Activated naive CD4-positive, alpha-beta T cell treated with anti-CD3 and anti-CD28 coated beads, Interleukin-2, amount 50 U/mL, for 16 hours (primary cell): ENCODE measurements around the gene MAGI2.

ENCODE experiments used
- DNase-seq: peaks from one replicate; pipeline ENCODE4 v3.0.0-alpha.2; 2020

Gene MAGI2

DNA sequence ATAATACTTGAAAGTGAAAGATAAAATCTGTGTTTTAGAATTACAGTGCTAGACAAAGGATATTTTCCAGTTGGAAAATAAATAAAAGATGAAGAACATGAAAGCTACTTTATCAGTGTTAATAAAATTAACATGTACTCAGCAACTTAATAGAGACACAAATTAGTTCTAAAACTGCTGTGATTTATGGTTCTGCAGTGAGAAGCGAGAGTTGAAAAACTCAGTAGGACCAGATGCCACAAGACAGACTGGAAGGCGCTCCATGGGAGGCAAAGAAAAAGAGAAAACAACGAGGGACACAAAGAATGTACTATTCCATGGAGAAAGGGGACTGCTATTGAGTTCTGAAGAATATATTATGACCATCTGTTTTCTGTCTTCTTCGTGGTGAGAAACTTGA, 1064.4 kb downstream of the MAGI2 start:
- no peak for DNase-seq

DNA sequence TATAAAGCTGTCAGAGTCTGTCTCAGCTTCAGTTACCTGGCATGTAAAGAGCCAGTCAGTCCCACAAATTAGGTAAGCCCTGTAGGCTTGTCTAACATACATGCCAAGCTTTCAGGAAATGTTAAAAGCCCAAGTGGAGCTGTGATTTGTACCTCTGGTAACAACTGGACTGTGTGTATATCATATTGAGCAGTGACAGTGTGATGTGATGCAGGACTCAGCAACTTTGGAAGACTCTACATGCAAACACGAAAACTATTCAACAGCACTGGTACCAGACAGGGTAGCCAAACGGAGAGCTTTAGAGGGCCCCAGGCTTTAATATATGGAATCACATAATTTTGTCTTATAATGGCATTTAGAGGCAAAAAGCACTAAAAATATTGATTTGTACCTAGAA, 1066.9 kb downstream of the MAGI2 start:
- DNase-seq, result no peak

DNA sequence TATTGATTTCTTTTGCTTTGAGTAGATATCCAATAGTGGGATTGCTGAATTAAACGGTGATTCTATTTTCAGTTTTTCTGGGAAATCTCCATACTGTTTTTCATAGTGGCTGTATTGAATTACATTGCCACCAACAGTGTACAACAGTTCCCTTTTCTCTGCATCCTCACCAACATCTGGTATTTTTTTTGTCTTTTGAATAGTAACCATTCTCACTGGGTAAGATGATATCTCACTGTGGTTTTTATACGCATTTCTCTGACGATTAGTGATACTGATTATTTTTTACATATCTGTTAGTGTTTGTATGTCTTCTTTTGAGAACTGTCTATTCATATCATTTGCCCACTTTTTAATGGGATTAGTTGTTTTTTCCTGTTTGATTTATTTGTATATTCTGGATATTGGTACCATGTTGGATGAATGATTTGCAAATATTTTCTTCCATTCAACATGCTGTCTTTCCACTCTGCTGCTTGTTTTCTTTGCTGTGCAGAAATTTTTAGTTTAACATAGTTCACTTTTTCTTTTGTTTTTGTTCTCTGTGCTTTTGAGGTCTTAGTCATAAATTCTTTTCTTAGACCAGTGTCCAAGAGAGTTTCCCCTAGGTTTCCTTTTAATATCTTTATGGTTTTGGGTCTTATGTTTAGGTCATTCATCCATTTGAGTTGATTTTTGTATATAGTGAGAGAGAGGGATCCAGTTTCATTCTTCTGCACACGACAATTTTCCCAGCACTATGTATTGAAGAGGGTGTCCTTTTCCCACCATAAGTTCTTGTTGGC, 1070.2 kb downstream of the MAGI2 start:
- DNase-seq, result no peak

DNA sequence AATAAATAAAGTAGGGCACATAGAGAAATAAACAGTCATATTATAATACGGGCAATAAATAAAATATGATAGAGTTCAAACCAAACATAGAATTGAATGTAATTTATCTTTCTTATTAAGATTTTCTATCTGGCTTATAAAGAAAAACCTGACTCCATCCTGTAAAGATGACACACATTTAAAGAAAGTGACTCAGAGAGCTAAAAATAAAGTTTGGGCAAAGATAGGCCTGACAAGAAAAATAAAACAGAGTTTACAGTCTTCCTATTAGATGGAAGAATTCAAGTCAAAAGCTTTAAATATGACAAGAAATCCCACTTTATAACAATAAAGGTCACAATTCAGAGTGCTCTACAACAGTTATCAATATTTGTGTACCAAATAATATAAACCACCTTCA, 1074.3 kb downstream of the MAGI2 start:
- DNase-seq, result no peak

DNA sequence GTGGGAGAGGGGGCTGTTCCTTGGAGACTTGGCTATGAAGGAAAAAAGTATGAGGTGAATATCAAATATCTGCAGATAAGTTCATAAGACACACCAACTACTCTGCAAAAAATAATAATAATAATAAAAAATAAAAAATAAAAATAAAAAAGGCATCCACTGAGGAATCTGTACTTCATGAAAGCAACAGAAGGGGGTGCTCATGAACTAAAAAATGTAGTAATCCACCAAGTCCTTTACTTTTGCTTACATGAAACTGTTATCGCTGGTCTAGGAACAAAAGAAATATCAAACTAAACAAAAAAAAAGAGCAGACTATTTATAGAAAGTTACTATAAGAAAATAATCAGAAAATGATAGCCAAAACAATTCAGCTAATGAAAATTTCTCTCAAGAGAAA, 1075.9 kb downstream of the MAGI2 start:
- DNase-seq, result no peak

DNA sequence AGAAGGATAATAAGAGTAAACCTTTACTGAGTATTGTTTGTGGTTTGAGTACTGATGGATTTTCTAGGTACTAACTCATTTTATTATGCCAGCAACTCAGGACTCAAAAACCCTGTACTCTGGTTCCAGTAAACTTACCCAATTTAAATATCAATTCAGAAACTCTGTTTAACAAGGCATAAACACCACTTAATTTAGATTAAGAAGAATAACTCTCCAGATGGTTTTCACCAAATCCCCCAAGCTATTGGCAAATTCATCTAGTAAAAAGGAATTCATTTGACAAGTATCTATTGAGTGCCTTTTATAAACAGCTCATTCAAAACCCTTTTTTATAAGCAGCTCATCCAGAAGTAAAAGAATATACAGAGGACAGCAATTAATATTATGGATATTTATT, 1082.5 kb downstream of the MAGI2 start:
- no peak for DNase-seq

DNA sequence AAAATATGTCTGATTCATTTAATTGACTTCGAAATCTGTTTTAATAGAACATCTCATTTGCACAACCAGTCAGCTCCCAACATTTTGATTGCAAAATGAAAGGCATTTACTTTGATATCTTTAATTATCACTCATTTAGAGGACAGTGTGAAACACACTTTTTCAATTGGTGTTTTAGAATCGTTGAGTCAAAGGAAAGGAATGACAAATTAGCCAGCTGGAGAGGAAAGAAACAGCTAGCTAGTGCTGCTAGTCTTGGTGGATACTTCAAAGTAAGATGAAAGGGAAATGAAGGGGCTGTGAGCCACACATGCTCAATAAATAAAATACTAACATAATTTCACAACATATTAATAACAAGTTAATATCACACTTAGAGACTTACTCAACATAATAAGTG, 1084.7 kb downstream of the MAGI2 start:
- DNase-seq, result no peak

DNA sequence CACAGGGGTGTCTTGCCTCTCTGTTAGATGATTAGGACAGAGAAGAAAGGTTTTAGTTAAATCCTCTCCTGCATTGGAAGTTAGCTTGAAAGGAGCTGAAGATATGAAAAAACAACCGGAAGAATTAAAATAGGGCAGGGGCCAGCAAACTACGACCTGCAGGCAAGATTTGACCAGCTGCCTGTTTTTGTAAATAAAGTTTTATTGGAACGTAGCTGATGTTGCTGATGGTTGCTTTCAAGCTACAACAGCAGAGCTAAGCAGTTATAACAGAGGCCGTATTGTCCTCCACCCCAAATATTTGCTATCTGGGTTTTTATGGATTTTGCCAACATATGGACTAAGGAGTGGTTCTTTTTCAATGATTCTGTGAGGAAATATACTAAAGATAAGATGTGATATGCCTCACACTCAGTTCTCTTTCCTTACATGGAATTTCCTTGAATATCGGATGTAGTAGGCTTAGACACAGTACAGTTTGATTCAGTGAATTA, 1086.1 kb downstream of the MAGI2 start:
- no peak for DNase-seq

DNA sequence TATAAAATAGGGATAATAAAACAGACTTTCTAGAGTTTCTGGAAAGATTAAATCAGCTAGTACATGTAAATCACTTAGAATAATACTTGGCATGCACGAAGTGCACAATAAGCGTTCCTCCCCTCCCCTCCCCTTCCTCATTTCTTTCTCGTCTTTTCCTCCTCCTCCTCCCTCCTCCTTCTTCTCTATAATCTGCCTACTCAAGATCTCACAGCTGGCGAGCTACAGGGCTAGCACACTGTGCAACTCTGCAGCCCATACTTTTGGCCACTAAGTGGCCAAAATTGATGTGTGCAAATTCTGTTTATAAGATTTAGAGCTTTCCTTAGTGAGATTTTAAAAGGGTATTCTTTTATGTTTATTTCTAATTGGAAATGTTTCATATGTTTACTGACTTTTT, 1089.6 kb downstream of the MAGI2 start:
- no peak for DNase-seq

DNA sequence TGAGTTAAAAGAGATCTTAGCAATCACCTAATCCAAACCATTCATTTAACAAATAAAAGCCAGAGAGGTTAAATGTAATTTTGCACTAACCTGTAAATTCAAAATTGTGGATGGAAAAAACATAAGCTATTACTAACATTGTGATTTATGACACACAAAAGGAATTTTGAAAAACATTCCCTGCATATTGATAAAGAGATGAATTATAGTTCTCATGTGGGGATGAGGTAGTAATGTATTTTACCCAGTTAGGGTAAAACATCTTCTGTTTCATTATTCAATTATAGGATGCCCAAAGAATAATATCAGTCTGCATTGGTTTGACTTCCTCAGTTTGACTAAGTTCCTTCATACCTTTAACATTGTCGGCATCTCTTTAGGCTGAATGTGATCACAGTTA, 1093.6 kb downstream of the MAGI2 start:
- DNase-seq, result no peak

DNA sequence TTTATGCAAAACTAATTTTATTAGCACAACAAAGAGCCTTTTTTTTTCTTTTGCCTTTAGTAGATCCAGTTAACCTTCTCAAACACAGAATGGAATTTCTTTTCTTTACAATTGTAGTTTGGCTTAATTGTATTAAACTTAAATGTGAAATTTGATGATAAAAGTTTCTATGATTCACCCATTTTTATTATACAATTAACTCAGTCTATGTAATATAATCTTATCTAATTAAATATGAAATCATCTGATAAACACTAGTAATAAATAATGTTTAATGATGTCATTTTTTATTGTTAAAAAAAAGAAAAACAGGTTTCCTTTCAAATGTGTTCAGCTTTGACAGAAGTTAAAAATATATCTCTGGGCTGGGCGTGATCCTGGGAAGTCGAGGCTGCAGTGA, 1095.8 kb downstream of the MAGI2 start:
- DNase-seq, result no peak

DNA sequence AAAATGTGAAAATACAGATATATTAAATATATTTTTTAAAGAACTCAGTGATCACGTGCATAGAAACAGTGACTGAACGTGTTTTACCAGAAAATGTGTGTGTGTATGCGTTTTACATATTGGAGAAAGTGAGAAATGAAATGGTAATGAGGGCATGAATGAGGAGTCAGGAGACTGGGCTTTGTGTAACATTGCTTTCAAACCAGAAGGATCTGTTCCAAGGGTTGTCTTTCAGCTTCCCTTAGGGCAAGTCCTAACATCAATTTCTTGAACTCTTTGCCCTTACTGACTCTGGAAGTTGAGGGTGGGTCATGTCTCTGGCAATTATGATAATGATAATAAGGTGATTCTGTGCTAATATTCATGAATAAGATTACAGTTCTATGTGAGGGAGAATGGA, 1097.6 kb downstream of the MAGI2 start:
- DNase-seq, result no peak

DNA sequence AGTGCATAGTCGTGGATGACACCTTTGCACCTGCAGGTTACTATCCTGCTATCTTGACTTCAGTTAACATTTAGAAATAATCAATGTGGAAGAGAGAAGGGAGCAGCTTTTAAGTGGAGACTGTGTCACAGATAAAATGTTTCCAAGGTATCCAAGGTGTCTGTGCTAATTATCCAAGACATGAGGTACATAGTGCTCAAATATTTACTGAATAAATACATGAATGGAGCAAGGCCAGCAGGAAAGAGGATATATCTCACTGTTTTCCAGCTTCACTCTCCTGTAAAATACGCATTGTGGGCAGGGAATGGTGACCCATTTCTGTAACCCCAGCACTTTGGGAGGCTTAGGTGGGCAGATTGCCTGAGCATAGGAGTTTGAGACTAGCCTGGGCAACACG, 1102.5 kb downstream of the MAGI2 start:
- DNase-seq, result no peak

DNA sequence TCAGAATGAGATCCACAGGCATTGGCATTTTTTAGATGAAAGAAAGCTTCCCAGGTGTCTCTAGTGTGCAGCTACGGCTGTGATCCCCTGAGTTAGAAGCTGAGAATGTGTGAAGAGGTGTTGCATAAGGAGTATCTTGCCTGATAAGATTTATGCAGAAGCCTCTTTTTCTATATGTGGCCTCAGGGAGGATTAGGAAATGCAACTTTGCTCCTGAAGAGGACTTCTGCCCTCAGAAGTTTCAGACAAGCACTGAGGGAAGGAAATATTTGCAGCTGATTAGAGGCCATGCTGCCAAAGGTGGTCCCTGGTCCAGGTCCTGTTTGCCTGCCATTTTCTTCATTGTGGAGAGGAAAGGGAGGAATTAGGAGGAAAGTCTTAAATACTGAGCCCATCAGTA, 1103.1 kb downstream of the MAGI2 start:
- no peak for DNase-seq

DNA sequence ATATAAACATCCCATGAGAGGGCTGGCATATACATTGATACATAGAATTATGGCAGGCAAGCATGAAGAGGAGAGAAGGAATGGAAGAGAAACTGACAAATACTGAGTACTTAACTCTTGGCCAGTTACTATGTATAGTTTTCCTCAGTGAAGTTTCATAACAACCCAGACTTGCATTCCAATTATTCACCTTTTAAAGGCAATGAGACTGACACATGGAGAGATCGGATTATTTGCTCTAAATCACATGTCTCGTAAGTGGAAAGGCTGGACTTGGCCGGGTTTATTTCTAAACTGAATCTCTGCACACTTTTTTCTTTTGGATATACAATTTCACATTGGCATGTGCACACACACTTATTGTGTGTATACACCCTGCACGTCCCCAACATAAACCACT, 1106.6 kb downstream of the MAGI2 start:
- no peak for DNase-seq

DNA sequence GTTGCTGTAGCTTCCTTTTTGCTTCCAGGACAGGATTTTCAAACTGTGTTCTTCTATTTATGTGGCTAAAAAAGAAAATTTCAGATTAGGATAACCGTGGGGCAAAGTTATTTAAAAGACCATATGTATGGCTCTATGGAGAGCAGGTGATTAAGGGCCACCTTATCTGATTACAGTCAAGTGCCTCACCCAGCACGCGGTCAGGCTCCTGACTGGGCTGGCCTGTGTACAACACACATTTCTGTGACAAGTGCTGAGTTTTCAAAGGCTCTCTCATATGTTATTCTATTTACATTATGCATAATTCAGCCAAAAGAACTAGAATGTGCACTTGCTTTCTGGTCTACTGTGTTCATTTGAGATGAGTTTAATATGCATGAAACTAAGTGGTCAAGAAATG, 1107.5 kb downstream of the MAGI2 start:
- DNase-seq, result no peak

DNA sequence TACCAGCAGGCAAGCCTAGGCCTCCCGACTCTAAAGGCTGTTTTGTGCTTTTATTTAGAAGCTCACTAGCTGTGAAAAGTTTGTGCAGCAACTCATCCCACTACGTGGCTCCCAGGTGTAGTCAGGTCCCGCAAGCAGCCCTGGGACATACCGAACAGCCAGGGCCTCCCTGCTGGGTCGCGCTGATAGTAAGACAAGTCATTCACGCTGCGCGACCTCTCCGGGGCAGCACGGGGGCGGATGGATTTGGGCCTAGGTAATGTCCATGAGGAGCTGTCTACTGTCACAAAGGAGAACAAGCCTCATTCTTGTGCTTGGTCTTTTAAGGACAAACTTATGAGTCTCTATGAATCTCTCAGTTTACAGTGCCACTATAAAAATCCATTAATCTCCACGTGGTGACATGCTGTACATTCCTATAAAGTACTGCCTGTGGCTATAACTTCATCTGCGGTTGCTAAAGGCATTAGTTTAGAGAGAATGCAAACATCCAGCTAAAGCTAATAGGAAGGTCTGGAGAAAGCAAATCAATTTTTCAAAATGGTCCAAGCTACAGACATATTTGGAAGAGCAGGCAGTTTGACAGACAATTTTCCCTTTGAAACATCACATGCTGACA, 1108.1 kb downstream of the MAGI2 start:
- DNase-seq, result no peak

DNA sequence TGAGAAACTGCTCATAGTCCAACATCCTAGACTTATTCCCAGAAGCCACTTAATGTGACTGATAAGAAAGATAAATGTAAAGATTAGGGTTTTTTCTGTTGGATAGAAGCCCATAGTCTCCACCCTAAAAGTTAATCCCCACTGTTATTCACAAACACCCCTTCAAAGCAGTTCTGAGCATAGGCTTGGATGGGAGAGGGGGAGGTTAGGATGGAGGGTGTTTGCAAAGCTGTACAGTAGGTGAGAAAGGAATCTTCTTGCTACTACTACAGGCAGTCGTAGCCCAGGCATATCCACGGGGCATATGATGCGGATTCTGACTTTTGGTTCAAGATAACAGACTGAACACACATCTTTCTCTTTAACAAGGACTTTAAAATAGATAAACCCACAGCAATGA, 1119.0 kb downstream of the MAGI2 start:
- no peak for DNase-seq

DNA sequence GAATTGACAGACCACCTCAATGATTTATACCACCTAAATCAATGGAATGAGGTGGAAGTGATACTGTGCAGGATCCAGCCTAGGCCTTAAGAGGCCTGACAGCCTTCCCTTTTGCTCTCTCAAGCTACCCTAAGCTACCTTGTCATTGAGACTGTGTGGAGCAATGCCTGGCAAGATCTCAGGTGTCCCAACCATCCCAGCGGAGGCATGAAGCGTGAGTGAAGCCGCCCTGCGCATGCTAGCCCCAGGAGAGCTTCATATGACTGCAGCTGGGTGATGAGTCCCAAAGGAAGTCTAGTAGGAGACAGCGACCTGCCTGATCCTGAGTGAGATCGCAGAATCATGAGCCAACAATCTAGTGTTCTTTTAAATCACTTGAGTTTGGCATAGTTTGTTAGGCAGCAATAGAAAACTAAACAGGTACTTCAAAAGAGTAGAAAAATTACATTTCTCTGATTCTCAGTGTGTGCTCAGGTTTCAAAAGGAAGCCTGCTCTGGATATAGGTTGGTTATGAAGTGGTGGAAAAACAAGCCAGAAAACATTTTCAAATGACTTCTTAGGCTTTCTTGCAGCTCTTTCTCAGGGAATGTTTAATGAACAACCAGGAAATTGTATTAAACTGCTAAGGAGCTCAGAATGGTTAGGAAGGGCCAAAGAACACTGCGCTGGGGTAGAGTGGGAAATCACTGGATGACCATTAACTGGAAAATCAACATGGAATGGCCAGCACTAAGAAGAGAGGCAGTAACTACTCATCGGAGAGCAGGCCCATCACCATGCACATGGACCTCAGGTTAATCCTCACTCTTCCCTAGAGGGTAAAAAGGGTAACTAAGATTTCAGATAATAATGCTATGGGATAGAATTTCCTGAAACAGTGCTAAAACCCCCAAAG, 1119.7 kb downstream of the MAGI2 start:
- no peak for DNase-seq

DNA sequence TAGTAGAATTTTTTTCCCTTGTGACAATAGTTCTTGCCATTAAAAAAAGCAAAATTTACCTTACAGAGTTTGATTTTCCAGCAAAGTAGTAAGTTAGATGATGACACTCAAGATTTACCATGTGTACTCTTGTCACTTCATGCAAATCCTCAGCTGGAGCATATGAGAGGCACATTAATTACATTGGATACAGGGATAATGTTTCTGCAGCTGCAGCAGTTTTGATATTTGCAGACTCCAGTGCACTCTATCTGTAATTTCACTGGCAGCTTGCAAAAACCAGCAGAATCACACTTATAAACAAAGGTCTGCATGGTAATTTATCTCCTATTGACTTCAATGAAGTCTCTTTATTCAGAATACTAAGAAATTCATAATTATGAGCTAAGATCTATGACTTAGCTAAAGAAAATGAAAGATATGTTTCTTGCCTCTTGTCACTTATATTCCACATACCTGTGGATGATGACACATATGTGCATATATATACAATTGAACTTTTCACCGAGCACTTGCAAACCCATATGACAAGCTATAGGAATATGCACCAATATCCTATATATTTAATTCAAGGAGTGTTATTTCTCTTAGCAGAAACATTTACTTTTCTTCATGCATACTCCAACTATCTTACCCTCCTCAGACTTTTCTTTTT, 1124.3 kb downstream of the MAGI2 start:
- no peak for DNase-seq

DNA sequence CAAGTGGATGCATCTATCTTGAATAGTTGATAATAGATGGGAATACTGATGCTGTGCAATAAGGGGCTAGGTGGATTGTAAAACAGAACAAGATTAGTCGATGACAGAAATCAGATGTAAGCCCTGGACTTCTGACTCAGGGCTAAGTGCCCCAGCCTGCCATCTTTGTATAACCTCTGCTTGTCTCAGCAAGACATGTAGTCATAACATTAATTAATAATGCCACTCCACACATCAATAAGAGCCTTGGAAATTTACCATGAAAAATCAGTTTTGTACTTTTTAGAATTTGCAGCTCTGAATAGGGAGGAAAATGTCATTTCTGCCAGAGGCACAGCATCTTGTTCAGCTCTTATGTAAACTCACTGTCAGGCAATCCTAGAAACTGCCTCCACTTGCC, 1125.7 kb downstream of the MAGI2 start:
- no peak for DNase-seq

DNA sequence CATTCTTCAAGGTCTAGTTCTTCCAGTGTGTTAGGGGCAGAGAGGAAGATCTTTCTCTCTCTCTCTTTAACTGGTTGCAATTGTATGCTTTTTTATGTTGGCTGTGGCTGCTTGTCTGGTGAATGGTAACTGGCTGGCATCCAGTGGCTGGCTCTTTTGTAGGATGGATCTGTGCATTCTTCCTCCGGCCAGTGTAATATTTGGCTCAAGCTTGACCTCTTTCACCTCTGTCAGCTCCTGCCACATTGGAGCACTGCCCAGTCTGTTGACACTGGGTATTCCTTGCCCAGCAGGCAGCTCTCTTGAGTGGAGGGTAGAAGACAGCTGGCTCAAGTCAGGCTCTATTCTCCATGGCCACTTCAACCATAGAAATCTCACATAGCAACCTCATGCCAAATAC, 1126.6 kb downstream of the MAGI2 start:
- no peak for DNase-seq

DNA sequence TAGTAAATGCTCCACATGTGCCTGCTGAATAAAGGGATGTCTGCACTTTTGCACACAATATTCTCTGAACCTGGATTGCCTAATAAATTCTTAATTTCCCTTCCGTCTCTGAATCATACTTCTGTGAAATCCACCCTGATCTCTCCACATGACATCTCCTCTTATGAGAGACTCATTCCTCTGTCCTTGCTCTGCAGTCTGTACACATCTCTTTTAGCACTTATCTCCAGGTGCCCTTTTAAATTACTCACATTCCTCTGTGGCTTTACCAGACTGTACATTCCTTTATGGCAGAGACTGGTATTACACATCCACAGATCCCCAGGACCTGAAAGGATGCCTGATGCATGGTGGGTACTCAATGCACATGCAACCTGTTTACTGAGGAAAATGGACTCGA, 1127.3 kb downstream of the MAGI2 start:
- no peak for DNase-seq
